Naive B cell (primary cell): ENCODE measurements around the gene RIT2. TPM values are rescaled to one million over a fixed set of nuclear protein-coding genes. Genes with fewer than 3 reads are reported as not detected.
"Not testable (repeated sequence)": the region's sequence is repeated elsewhere in the genome, so short reads cannot be mapped to it uniquely, and the experiment has no call there.

Experiments
- ATAC-seq, 2 donors: fragments of 150-1000 bp; cut with Tn5 transposase; 2 replicates each; pipeline ENCODE4 v1.10.0; 2021; ENCODE audit warnings: low read depth in 2 of 2, mild to moderate bottlenecking in 2 of 2, moderate library complexity in 2 of 2
- DNase-seq: peaks from one replicate; pipeline ENCODE4 v3.0.0; 2022
- H3K27ac Mint-ChIP-seq, 6 donors: one replicate each; pipeline ENCODE4 v1.8.0; 2020 to 2022; ENCODE audit warnings: mild to moderate bottlenecking in 6 of 6, mixed read lengths in 6 of 6, moderate library complexity in 5 of 6, inconsistent platforms in 2 of 6
- H3K27me3 Mint-ChIP-seq, 3 donors: one replicate each; pipeline ENCODE4 v1.8.0; 2021 to 2022; ENCODE audit warnings: mixed read lengths in 3 of 3, mild to moderate bottlenecking in 1 of 3
- H3K36me3 Mint-ChIP-seq, 2 donors: one replicate each; pipeline ENCODE4 v1.8.0; 2020 to 2022; ENCODE audit warnings: mixed read lengths in 2 of 2, inconsistent platforms in 1 of 2, mild to moderate bottlenecking in 1 of 2
- H3K4me1 Mint-ChIP-seq, 3 donors: one replicate each; pipeline ENCODE4 v1.8.0; 2020 to 2022; ENCODE audit warnings: mixed read lengths in 3 of 3, inconsistent platforms in 1 of 3, mild to moderate bottlenecking in 1 of 3, moderate library complexity in 1 of 3
- H3K4me3 Mint-ChIP-seq, 8 donors: one replicate each; pipeline ENCODE4 v1.8.0; 2020 to 2022; ENCODE audit warnings: mild to moderate bottlenecking in 8 of 8, mixed read lengths in 8 of 8, moderate library complexity in 8 of 8, inconsistent platforms in 2 of 8
- H3K9me3 Mint-ChIP-seq, 7 donors: one replicate each; pipeline ENCODE4 v1.8.0; 2020 to 2022; ENCODE audit warnings: mixed read lengths in 7 of 7, mild to moderate bottlenecking in 5 of 7, inconsistent platforms in 2 of 7, moderate library complexity in 1 of 7
- polyA plus RNA-seq, 6 donors: library from polyadenylated mRNA; unstranded; fragments of 300-500 nt; fragmentation: Illumina TruSeq; gene quantifications; one replicate each; pipeline ENCODE4 v1.2.3, GENCODE V29; 2021; ENCODE audit warnings: low read depth in 6 of 6

RIT2 gene
- polyA plus RNA-seq, 6 donors from 2014 or later = not detected

DNA sequence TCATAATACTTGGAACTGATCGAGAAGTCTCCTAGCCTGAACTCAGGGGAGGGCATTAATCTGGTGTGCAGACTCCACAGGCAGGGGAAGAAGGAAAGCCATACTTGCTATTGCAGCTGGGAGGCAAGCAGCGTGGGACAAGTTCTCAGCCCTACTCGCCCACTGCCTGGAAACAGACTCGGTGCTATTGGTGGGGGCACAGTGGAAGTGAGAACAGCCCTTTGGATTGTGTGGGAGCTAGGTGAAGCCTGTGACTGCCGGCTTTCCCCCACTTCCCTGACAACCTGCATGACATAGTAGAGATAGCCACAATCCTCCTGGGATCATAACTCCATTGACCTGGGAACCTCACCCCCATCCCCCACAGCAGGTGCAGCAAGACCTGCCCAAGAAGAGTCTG lies 301.3 kb downstream of the RIT2 start:
- no peaks in the 10 kb centered on the region for H3K27me3 Mint-ChIP-seq

DNA sequence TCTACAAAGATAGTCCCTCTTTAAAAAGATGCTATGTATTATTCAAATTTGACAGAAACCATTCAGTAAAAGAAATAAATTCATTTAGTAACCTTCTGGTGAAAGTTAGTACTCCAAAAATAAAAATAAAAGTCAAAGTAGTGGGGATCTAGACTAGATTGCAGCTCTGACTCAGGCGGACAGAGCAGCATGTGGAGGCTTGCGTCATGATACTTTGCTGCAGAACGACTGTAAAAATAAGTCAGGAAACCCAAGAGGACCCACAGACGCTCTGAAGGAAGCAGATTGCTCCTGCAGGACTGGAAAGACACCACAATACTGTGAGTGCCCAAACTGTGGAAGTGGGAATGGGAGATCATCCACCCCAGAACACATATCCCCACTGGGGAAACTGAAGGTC lies 301.9 kb downstream of the RIT2 start:
- H3K27ac Mint-ChIP-seq = no peak overlapping the region

More for the DNA sequence above, 301.3 kb downstream of the RIT2 start:
- Mint-ChIP-seq H3K9me3 (peaks cover 0 to 6% (median 2%) of the 10 kb centered on the region in 7 donors), H3K27ac (no peak overlapping the region), H3K36me3 (no peaks in the 10 kb centered on the region), H3K4me3 (no peak overlapping the region), H3K4me1 (no peaks in the 10 kb centered on the region)
- ATAC-seq (no peak), DNase-seq (no peak)

DNA sequence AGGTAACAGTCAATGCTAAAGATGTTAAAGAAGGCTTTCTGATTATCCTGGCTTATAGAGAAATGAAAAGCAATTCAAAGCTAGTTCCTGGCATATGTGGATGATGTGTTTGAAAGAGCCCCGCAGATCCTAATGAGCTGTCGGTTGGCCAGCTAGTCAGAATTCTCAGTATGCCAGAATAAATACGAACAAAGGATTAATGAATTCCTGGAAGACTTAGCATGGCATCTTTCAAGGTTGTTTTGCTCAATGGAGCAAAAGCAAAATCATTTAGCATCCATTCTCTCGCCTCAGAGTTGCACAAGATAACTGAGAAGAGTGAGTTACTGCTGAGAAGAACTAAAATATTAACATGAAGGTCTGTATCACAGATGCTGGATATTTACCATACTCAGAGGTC lies 307.6 kb downstream of the RIT2 start:
- ATAC-seq = no peak
- H3K4me3 Mint-ChIP-seq = no peak overlapping the region

More for the DNA sequence above, 301.9 kb downstream of the RIT2 start:
- no peak for DNase-seq
- no peaks in the 10 kb centered on the region for H3K27me3 Mint-ChIP-seq
- H3K4me1 Mint-ChIP-seq = no peaks in the 10 kb centered on the region
- no peaks in the 10 kb centered on the region for H3K36me3 Mint-ChIP-seq
- ATAC-seq = no peak
- peaks cover 0 to 6% (median 2%) of the 10 kb centered on the region in 7 donors for H3K9me3 Mint-ChIP-seq
- no peak overlapping the region for H3K4me3 Mint-ChIP-seq

DNA sequence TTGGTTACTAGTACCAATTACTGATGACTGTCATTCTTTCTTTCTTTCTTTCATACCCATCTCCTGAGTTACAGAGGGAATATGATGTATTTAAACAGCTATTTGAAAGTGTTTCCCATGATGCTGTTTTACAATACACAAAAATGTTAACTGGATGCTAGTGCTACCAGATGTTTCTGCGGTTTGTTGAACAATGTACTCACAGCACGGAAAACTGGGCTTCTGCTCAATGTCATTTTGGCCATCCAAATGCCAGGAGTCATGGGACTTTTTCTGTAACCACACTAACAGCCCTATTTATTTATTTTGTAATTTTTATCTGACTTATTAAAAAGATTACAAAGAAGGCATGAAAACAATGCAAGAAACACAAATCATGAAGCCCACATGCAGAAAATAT lies 313.8 kb downstream of the RIT2 start:
- H3K4me3 Mint-ChIP-seq = no peak overlapping the region
- no peaks in the 10 kb centered on the region for H3K27me3 Mint-ChIP-seq
- DNase-seq (no peak), ATAC-seq (no peak)
- H3K9me3 Mint-ChIP-seq = no peaks in the 10 kb centered on the region
- no peaks in the 10 kb centered on the region for H3K4me1 Mint-ChIP-seq
- H3K36me3 Mint-ChIP-seq = no peaks in the 10 kb centered on the region
- no peak overlapping the region for H3K27ac Mint-ChIP-seq

More for the DNA sequence above, 307.6 kb downstream of the RIT2 start:
- no peaks in the 10 kb centered on the region for H3K27me3 Mint-ChIP-seq
- H3K27ac Mint-ChIP-seq = no peak overlapping the region
- H3K36me3 Mint-ChIP-seq = no peaks in the 10 kb centered on the region
- H3K9me3 Mint-ChIP-seq = peaks cover 0 to 2% (median 0%) of the 10 kb centered on the region in 7 donors
- no peaks in the 10 kb centered on the region for H3K4me1 Mint-ChIP-seq
- DNase-seq = no peak

DNA sequence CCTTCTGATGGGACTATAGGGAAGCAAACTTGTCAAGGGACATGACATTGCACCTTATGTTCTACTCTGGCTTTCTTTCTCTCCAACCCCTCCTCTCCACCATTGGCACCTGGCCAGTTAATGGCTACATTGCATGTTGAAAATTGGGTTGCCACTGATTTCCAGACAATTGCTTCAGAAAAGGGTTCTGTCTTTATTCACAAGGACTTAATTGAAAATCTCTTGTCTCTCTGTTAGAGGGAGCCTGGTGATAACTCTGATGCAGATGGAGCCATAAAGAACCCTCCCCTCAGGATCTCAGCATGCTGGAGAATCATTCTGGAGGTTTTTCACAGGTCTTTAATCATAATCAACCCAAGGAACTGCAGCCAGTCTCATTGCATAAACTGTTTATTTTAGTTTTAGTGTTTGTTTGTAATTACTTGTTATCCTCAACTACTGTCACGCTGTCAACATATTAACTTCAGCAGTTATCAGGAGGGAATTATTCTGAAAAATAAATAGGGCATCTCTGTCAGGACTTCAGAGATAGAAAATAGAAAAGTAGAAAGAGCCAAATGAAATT lies 316.8 kb downstream of the RIT2 start:
- no peak for ATAC-seq
- H3K36me3 Mint-ChIP-seq = no peaks in the 10 kb centered on the region
- no peak for DNase-seq
- peaks cover 0 to 1% (median 0%) of the 10 kb centered on the region in 7 donors for H3K9me3 Mint-ChIP-seq
- no peaks in the 10 kb centered on the region for H3K4me1 Mint-ChIP-seq
- no peak overlapping the region for H3K27ac Mint-ChIP-seq
- H3K27me3 Mint-ChIP-seq = no peaks in the 10 kb centered on the region
- no peak overlapping the region for H3K4me3 Mint-ChIP-seq

DNA sequence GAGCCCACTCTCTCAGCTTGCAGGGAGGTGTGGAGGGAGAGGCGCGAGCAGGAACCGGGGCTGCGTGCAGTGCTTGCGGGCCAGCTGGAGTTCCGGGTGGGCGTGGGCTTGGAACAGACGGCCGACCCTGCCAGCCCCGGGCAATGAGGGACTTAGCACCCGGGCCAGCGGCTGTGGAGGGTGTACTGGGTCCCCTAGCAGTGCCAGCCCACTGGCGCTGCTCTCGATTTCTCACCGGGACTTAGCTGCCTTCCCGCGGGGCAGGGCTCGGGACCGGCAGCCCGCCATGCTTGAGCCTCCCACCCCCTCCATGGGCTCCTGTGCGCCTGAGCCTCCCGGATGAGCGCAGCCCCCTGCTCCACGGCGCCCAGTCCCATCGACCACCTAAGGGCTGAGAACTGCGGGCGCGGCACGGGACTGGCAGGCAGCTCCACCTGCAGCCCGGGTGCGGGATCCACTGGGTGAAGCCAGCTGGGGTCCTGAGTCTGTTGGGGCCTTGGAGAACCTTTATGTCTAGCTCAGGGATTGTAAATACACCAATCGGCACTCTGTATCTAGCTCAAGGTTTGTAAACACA lies 320.2 kb downstream of the RIT2 start:
- H3K4me3 Mint-ChIP-seq, ATAC-seq, H3K9me3 Mint-ChIP-seq, DNase-seq, H3K27me3 Mint-ChIP-seq, H3K4me1 Mint-ChIP-seq, H3K36me3 Mint-ChIP-seq, H3K27ac Mint-ChIP-seq: not testable (repeated sequence)

DNA sequence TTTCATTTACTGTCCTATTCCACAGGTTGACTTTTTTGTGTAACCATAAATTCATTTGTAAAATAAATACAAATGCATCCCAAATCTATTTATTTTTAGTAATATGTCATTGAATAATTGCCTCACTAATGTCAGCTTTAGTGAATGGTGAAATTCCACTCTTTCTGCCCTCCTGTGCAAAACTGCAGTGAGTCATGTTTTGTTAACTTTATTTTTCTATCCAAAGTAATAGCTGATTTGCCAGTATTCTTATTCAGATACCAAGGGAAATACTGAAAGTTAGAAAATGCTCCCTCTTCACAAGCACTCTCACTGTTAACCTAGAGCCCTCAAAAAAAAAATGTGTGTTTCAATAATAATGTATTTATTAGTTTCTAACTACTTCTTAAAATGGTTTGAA lies 322.8 kb downstream of the RIT2 start:
- no peaks in the 10 kb centered on the region for H3K27me3 Mint-ChIP-seq
- H3K9me3 Mint-ChIP-seq = peaks cover 0 to 4% (median 0%) of the 10 kb centered on the region in 7 donors
- ATAC-seq = no peak
- DNase-seq = no peak
- H3K27ac Mint-ChIP-seq = no peak overlapping the region
- no peaks in the 10 kb centered on the region for H3K36me3 Mint-ChIP-seq
- no peak overlapping the region for H3K4me3 Mint-ChIP-seq
- no peaks in the 10 kb centered on the region for H3K4me1 Mint-ChIP-seq

DNA sequence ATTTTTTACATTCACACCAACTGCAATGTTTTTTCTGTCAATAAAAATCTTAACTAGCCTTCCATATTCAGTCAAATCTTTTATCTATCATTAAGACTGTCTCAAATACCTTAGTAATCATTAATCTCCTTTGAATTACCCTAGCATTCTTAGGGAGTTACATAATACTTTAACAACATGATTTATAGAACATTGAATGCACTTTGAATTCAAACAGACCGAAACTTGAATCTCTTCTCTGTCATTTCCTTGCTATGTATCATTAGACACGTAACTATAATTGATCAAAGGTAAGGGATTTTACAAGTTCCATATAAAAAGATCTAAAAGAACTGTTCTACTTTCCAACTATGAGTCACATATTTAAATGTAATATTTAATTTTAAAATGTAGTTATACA lies 330.9 kb downstream of the RIT2 start:
- ATAC-seq (no peak), DNase-seq (no peak)
- Mint-ChIP-seq H3K9me3 (peaks cover 0 to 4% (median 2%) of the 10 kb centered on the region in 7 donors), H3K4me1 (no peaks in the 10 kb centered on the region), H3K27me3 (no peaks in the 10 kb centered on the region), H3K36me3 (no peaks in the 10 kb centered on the region), H3K4me3 (no peak overlapping the region), H3K27ac (no peak overlapping the region)

DNA sequence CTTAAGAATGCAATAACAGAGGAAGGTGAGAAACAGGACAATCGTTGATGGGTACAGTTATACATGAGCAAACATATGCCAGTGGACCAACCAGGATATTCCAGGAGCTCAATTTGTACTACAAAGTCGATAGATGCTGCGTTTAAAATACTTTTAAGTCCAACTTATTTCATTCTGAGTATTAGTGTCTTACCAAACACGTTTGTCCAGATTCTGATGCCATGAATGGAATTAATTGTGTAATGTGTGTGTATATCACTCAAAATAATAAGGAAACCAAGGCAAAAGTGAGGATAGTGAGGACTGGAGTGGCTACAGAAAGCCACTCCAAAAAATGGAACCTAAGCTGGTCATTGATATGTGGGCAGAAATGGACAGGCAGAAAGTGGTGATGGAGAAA lies 332.6 kb downstream of the RIT2 start:
- ATAC-seq (no peak), DNase-seq (no peak)
- H3K9me3 Mint-ChIP-seq = peaks cover 0 to 4% (median 2%) of the 10 kb centered on the region in 7 donors
- H3K27me3 Mint-ChIP-seq = no peaks in the 10 kb centered on the region
- H3K36me3 Mint-ChIP-seq = no peaks in the 10 kb centered on the region
- H3K4me3 Mint-ChIP-seq = no peak overlapping the region
- no peak overlapping the region for H3K27ac Mint-ChIP-seq
- H3K4me1 Mint-ChIP-seq = no peaks in the 10 kb centered on the region

DNA sequence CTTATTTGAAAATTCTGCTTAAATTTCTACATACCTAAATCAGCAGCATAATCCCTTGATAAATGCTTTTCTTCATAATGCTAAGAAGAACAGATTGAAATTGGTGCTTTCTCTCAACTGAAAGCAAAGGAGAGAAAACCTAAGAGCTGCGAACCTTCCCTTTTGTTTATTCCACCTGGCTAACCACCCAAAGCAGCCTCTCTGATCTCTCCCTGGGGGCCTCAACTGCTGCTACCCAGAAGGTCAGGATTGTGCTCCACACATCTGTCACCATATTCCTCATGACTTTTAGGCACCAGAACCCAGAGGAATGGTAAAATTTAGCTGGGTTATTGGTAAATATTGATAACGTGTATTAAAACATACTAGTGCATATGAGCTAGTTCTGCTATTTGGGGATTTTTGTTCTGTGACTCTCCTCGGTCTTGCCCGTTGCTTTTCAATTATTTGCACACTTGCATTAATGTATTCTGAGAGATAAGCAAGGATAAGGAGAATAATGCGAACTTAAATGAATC lies 334.1 kb downstream of the RIT2 start:
- no peaks in the 10 kb centered on the region for H3K36me3 Mint-ChIP-seq
- DNase-seq = no peak
- H3K27ac Mint-ChIP-seq = no peak overlapping the region
- no peak for ATAC-seq
- H3K4me3 Mint-ChIP-seq = peak overlapping the region in 1 of 8 donors; percentile 53
- H3K27me3 Mint-ChIP-seq = no peaks in the 10 kb centered on the region
- peaks cover 0 to 4% (median 2%) of the 10 kb centered on the region in 7 donors for H3K9me3 Mint-ChIP-seq
- H3K4me1 Mint-ChIP-seq = no peaks in the 10 kb centered on the region

DNA sequence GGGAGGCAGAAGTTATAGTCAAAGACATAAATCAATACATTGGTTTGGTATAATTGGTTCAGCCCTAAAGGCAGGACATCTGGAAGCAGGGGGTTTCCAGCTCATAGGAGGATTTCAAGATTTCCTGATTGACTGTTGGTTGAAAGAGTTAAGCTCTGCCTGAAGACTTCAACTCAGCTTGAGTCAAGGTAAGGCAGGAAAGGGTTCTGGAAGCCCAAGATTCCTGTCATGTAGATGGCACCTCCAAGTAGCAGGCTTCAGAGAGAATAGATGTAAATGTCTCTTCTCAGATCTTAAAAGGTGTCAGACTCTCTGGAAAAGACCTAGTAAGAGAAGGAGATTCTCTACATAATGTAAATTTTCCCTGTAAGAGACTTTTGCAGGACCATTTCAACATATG lies 335.3 kb downstream of the RIT2 start:
- ATAC-seq (no peak), DNase-seq (no peak)
- H3K4me3 Mint-ChIP-seq = no peak overlapping the region
- peaks cover 0 to 8% (median 2%) of the 10 kb centered on the region in 7 donors for H3K9me3 Mint-ChIP-seq
- no peaks in the 10 kb centered on the region for H3K4me1 Mint-ChIP-seq
- no peaks in the 10 kb centered on the region for H3K36me3 Mint-ChIP-seq
- no peak overlapping the region for H3K27ac Mint-ChIP-seq
- H3K27me3 Mint-ChIP-seq = no peaks in the 10 kb centered on the region

DNA sequence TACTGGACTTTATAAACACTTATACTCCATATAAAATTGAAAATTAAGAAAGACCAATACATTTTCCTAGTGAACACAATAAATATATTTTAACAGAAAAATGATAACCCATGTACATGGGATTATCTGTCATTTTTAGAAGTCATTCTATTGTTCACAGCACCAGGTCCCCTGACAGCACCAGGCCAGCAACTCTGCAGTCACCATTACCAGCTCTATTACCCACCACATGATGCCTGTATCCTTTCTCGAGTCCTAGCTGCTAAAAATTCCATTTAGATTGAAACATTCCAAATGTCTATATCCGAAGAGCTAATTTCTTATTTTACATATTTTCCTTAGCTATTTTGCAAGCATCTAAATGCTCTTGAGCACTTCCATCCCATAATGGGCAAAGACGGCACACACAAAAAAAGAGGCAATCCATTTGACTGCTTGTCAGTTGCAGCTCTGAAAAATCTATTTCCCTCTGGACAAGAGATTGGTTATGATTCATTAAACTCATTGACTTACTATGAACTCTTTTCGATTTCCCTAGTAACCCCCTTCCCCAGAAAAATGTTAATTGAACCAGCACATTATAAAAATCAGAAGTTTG lies 336.9 kb downstream of the RIT2 start:
- Mint-ChIP-seq H3K36me3 (no peaks in the 10 kb centered on the region), H3K27me3 (no peaks in the 10 kb centered on the region), H3K9me3 (peaks cover 0 to 8% (median 2%) of the 10 kb centered on the region in 7 donors), H3K4me1 (no peaks in the 10 kb centered on the region), H3K27ac (no peak overlapping the region), H3K4me3 (no peak overlapping the region)
- DNase-seq = no peak
- ATAC-seq = no peak

DNA sequence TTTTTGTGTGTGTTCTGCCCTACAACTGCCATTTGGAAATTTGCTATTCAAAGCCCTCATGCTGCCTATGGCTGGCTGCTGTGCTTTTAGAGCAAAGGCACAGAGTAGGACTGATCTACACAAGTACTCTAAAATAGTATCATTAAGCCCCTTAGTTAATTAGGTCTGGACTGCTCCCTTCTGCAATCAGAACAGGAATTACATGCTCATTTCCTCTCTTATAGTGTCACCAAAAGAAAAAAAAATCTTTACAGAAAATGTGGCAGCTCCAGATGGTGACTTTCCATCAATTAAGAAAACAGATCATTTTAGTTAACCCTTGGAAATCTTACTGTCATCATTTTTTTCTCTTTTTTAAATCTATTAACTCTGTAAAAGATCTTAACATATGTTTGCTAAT lies 337.5 kb downstream of the RIT2 start:
- Mint-ChIP-seq H3K9me3 (peaks cover 0 to 8% (median under 1%) of the 10 kb centered on the region in 7 donors), H3K36me3 (no peaks in the 10 kb centered on the region), H3K27me3 (no peaks in the 10 kb centered on the region), H3K4me3 (no peak overlapping the region), H3K27ac (no peak overlapping the region), H3K4me1 (no peaks in the 10 kb centered on the region)
- ATAC-seq = no peak
- no peak for DNase-seq

DNA sequence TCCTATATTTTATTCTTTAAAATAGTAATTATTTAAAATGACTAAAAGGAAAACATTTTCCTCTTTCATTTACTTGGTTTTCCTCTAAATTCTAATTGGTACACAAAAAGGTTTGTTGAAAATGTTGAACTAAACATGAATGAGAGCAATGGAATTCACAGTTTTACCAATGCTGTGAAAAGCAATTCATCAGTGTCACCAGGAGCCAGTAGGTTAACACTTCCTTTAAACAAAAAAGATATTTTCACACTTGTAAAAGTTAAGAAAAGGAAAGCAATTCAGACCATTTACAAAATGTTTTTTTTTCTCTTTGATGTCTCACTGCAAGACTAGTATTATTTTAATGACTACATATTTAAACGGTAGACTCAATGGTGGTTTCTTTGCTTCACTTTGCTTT lies 341.6 kb downstream of the RIT2 start:
- H3K9me3 Mint-ChIP-seq = peaks cover 0 to 9% (median 0%) of the 10 kb centered on the region in 7 donors
- no peaks in the 10 kb centered on the region for H3K27me3 Mint-ChIP-seq
- no peaks in the 10 kb centered on the region for H3K4me1 Mint-ChIP-seq
- no peak overlapping the region for H3K4me3 Mint-ChIP-seq
- H3K27ac Mint-ChIP-seq = no peak overlapping the region
- no peak for ATAC-seq
- no peak for DNase-seq
- H3K36me3 Mint-ChIP-seq = no peaks in the 10 kb centered on the region
